Stimulated activated CD8-positive, alpha-beta memory T cell treated with anti-CD3 and anti-CD28 coated beads, Interleukin-12 subunit alpha, Interleukin-12 subunit beta, amount 100 ng/mL, for 4 hours (primary cell): ENCODE measurements around the gene ABLIM1.
A peak's percentile ranks its signal among the peaks of the same experiment; 100 is the strongest.

Experiments
- DNase-seq: peaks from one replicate; pipeline ENCODE4 v3.0.0-alpha.2; 2020; ENCODE audit warnings: low read depth

The ABLIM1 gene

DNA sequence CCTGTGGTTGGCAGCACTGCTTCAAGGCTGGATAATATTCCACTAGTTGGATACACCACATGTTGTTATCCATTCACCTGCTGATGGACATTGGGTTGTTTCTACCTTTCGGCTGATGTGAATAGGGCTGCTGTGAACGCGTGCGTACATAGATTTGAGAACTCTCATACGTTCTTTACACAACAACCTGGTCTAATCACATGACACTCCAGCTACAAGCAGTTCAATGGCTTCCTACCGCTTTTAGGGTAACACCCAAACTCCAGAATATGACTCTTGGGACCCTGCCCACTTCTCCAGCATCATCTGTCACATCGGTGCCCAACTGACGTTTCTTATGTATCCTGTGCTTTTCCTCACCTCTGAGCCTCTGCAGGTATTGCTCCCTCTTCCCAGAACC is 114.6 kb downstream of the ABLIM1 start:
- DNase-seq: no peak

GRCh38 chr10:114542373-114542772 is 115.7 kb downstream of the ABLIM1 start:
- no peak for DNase-seq

DNA sequence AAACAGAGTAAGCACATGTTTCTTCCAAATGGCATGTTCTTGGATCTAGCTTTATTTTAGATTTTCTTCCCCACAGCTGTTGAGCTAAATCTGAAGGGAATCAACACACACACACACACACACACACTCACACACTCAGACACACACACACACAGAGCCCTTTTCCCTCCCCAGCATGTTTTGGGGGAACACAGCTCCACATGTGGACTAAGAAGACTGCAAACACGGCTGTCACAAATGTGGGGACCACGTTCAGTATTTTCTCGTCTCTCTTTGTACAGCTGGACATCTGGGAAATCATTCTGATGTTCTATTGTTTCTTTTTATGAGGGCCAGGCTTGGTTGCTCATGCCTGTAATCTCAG is 116.3 kb downstream of the ABLIM1 start:
- DNase-seq: no peak

DNA sequence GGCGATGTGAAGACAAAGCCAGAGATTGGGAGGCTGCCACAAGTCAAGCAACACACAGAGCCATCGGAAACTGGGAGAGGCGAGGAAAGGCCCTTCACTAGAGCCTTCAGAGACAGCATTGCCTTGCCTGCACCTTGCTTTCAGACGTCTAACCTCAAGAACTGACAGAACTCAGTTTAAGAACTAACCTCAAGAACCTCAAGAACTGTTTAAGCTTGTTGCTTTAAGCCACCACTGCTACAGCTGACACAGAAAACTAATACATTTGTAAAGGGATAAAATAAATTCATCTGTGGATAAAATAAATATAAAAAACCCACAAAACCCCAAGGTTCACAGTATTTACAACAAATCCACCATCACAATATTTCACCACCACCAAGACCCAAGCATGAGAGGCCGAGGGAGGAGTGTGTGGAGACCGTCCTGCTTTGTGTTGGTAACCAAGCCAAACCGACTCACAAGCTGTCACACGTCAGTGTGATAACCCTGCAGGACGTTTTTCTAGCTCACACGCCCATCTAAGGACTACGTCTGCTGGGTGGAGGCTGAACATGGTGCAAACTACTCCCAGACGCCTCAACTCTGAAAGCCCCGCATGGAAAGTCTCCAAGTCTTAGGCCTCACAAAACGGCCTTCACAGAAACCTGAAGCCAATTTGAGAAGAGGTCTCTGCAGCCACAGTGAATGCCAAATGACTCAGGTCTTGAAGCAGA is 116.8 kb downstream of the ABLIM1 start:
- DNase-seq: peak; percentile 50

- DNase-seq: no peak
Observed at GRCh38 chr10:114540236-114540635, 117.8 kb downstream of the ABLIM1 start.

- no peak for DNase-seq
Observed at GRCh38 chr10:114539623-114540022, 118.5 kb downstream of the ABLIM1 start.

GRCh38 chr10:114538181-114538906 is 119.7 kb downstream of the ABLIM1 start:
- DNase-seq: no peak

GRCh38 chr10:114537736-114538135 is 120.3 kb downstream of the ABLIM1 start:
- no peak for DNase-seq

DNA sequence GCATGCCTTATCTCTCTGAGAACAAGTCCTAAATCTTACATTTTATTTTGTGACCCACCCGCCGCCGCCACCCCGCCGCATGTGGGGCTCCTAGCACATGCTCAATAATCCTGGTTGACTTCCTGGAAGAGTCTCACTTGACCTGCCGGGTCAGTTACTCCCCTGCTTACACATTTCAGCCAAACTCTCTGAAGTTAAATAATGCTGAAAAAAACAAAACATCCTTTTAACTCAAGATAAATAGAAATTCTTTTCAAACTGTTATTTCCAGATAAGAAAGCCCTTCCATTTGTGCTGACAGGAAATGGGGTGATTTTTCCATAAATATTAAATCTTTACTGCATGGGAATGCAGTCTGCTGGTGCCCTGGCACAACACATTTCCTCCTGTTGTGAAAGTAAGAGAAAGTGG is 123.5 kb downstream of the ABLIM1 start:
- DNase-seq: no peak

GRCh38 chr10:114532226-114532625 is 125.8 kb downstream of the ABLIM1 start:
- DNase-seq: no peak

DNA sequence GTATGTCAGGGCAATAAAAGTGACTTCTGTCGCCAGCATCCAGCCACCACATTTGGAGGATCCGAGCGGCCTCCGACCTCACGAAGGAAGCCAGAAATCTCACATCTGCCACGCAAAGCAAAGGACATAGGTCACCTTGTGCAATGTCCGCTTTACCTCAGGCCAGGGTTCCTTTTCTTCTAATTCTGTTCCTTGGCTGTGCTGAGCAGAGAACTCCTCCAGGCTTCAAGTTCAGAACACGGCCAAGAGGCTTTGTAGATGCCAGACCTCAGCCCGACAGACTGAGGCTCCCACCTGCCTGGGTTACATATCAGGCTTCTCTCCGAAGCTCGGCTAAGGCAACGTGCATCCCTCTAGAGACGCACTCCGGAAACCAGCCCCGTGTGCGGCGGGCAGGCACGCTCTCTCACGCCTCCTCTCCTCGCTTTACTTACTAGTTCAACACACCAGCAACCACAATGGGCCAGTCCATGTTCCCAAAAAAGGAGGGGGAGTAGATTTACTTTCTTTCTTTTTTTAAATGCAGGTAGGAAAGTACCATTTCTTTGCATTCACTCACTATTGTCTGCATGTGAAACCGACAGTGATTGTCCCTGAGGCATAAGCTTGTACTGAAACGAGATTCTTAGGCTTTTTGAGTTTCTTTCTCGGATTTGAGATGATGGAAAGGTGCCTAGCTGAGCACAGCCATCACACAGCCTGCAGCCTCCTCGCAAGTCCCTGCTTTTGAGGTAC is 131.4 kb downstream of the ABLIM1 start:
- peak; percentile 73 for DNase-seq

GRCh38 chr10:114526126-114526503 is 132.0 kb downstream of the ABLIM1 start:
- DNase-seq: no peak

GRCh38 chr10:114525368-114525949 is 132.6 kb downstream of the ABLIM1 start:
- DNase-seq: no peak

GRCh38 chr10:114523876-114524275 is 134.2 kb downstream of the ABLIM1 start:
- DNase-seq: no peak

DNA sequence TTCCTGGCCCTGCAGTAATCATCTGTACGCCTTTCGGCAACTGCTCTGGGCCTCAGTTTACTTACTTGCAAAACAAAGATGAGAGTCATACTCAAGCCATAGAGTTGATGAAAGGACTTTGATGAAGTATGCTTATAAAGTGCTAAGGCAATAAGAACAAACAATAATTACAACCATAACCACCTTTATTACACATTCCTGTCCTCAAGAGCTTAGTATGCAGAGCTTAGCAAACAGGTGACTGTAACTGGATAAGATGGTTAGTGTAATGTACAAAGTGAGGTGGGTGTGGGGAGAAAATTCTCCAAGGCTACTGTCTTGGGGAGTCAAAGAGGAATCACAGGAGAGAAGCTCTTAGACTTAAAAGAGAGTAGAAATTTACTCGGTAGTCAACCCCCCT is 136.8 kb downstream of the ABLIM1 start:
- DNase-seq: no peak

DNA sequence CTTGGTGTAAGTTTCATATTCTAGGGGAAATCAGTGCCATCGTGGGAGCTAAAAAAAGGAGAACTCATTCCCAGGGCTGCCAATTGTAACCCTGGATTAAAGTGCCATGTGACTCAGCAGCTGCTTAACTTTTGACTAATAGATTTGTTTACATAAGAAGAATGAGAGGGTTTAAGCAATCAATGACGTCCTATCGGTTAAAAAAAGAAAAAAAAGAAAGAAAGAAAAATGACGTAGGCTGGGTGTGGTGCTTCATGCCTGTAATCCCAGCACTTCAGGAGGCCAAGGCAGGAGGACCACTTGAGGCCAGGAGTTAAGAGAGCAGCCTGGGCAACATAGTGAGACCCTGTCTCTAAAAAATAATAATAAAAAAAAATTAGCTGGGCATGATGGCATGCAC is 137.6 kb downstream of the ABLIM1 start:
- no peak for DNase-seq

GRCh38 chr10:114519756-114520293 is 138.2 kb downstream of the ABLIM1 start:
- no peak for DNase-seq

GRCh38 chr10:114519306-114519669 is 138.8 kb downstream of the ABLIM1 start:
- DNase-seq: no peak

- no peak for DNase-seq
Observed at GRCh38 chr10:114518401-114519305, 139.4 kb downstream of the ABLIM1 start.

- DNase-seq: no peak
Observed at GRCh38 chr10:114517368-114518250, 140.5 kb downstream of the ABLIM1 start.
